Right cardiac atrium (tissue), 5 donors: ENCODE data around the gene ADAMTS8. TPM values are rescaled to one million over a fixed set of nuclear protein-coding genes. Genes with fewer than 3 reads are reported as not detected.

Source experiments
- ATAC-seq, 2 donors: fragments of 200-7000 bp; cut with Tn5 transposase; one replicate each; pipeline versions ENCODE4 v1.8.0 to v1.9.1; 2020; ENCODE audit warnings: moderate library complexity in 2 of 2, mild to moderate bottlenecking in 1 of 2
- DNase-seq, 3 donors: peaks; one replicate each; pipeline ENCODE4 v3.0.0-alpha.2; 2020
- H3K27ac ChIP-seq: one replicate; pipeline ENCODE4 v1.5.1; 2013; ENCODE audit warnings: mild to moderate bottlenecking, low read length, control low read depth, moderate library complexity
- H3K27me3 ChIP-seq: one replicate; pipeline ENCODE4 v1.6.1; 2013; ENCODE audit not compliant: control insufficient read depth, insufficient read depth
- H3K4me1 ChIP-seq: one replicate; pipeline ENCODE4 v1.6.1; 2013; ENCODE audit warnings: low read length; ENCODE audit not compliant: control insufficient read depth, insufficient read depth
- H3K4me3 ChIP-seq: one replicate; pipeline ENCODE4 v1.5.1; 2013; ENCODE audit warnings: low read length, control low read depth
- H3K9me3 ChIP-seq: one replicate; pipeline ENCODE4 v1.6.1; 2013; ENCODE audit warnings: low read length; ENCODE audit not compliant: control insufficient read depth
- WGBS: extraction: QIAGEN DNeasy Blood & Tissue Kit; methylation state at CpG from one replicate; pipeline ENCODE4 v1.1.7; 2013; 5-methylcytosine and 5-hydroxymethylcytosine counted together
- intact Hi-C, 4 donors: fragments of 100-400 bp; cut with DNase I; formaldehyde crosslinking; loops; one replicate each; pipeline versions ENCODE4 v1.11.0 to v1.14.0; 2022 to 2023
- long read RNA-seq, 4 donors: library from polyadenylated mRNA; unstranded; transcript quantifications; one replicate each; pipeline ENCODE4 v2.0.0, GENCODE V29; 2020 to 2021
- polyA plus RNA-seq: library from polyadenylated mRNA; stranded (reverse); fragments of 200-250 nt; gene quantifications from one replicate; pipeline ENCODE4 v1.2.3, GENCODE V29; 2013
- total RNA-seq, 4 donors: library from RNA; stranded (reverse); fragmentation: NEBNext Ultra II Directional; extraction: Animal tissue kit (Norgen Biotek cat#: 25700); gene quantifications; one replicate each; pipeline ENCODE4 v1.2.1, GENCODE V29; 2021
- donor health status: healthy with polysubstance abuse.
- donor health status: DM: no; HTN: yes; CAD: no.
- donor health status: DM: no; HTN: no; CAD: no.
- donor health status: DM: no; HTN: yes; CAD: no; lungs with severe emphysema.
- donor health status: DM: yes; HTN: yes; CAD: no.

ADAMTS8 gene, protein sequence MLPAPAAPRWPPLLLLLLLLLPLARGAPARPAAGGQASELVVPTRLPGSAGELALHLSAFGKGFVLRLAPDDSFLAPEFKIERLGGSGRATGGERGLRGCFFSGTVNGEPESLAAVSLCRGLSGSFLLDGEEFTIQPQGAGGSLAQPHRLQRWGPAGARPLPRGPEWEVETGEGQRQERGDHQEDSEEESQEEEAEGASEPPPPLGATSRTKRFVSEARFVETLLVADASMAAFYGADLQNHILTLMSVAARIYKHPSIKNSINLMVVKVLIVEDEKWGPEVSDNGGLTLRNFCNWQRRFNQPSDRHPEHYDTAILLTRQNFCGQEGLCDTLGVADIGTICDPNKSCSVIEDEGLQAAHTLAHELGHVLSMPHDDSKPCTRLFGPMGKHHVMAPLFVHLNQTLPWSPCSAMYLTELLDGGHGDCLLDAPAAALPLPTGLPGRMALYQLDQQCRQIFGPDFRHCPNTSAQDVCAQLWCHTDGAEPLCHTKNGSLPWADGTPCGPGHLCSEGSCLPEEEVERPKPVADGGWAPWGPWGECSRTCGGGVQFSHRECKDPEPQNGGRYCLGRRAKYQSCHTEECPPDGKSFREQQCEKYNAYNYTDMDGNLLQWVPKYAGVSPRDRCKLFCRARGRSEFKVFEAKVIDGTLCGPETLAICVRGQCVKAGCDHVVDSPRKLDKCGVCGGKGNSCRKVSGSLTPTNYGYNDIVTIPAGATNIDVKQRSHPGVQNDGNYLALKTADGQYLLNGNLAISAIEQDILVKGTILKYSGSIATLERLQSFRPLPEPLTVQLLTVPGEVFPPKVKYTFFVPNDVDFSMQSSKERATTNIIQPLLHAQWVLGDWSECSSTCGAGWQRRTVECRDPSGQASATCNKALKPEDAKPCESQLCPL
- total RNA-seq = 10 to 100 TPM in 1 of 4 donors, 1 to 10 TPM in 1, under 1 TPM in 2; 0.45 to 10.1 (median 0.95) TPM
- polyA plus RNA-seq = 0.88 TPM
- long read RNA-seq, donor 1, full-length matches to known transcripts = 5 of 10 reads
- long read RNA-seq, donor 1, partial matches to known transcripts = 3 of 10 reads
- long read RNA-seq, donor 1, other reads (novel, unspliced or antisense) = 2 of 10 reads
- long read RNA-seq, donor 2, full-length matches to known transcripts = 1 of 1 reads
- long read RNA-seq, donor 2, partial matches to known transcripts = 0 of 1 reads
- long read RNA-seq, donor 2, other reads (novel, unspliced or antisense) = 0 of 1 reads
- long read RNA-seq, donor 3, full-length matches to known transcripts = 14 of 44 reads
- long read RNA-seq, donor 3, partial matches to known transcripts = 18 of 44 reads
- long read RNA-seq, donor 3, other reads (novel, unspliced or antisense) = 12 of 44 reads
- long read RNA-seq, donor 4, partial matches to known transcripts = 1 of 2 reads
- long read RNA-seq, donor 4, other reads (novel, unspliced or antisense) = 1 of 2 reads

DNA sequence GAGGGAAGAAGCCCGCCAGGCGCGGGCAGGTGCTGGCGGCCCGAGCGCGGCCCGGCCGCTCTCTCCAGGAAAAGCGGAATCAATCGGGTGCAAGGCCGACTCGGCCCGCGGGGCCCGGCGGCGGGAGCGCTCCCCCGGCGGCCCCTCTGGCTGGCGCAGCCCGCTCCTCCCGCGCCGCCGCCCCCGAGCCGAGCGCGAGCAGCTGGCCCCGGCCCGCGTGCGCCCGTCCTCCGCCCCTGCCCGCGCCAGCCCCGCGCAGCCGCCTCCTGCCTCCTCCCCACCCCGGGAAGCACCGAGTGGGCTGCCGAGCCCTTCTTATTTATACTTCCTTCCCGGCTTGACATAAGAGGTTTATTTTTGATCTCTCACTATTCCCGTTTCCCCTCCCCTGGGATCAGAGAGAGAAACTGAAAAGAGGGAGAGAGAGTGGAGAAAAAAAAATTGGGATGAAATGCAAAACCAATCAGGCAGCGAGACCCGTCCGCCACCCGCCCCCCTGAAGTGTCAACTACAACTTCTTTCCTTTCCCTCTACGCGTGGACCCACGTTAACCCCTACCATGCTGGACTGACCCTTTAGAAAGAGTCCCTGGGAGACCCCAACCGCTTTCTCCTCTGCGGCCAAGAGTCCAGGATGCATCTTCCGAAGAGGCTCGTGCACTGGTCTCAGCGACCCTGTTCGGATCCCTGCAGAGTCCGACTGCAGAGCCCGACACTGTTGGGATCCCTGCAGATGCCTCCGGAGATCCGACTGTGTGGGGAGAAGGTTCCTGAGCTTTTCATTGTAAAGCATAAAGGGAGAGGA is at the start of gene ADAMTS8:
TSS of gene ADAMTS8 (minus strand) at position 294 of the 804 bp plus-strand sequence. CDS start 323 bp downstream, outside the sequence.
- DNase-seq = peak in 1 of 3 donors; percentile 61

DNA sequence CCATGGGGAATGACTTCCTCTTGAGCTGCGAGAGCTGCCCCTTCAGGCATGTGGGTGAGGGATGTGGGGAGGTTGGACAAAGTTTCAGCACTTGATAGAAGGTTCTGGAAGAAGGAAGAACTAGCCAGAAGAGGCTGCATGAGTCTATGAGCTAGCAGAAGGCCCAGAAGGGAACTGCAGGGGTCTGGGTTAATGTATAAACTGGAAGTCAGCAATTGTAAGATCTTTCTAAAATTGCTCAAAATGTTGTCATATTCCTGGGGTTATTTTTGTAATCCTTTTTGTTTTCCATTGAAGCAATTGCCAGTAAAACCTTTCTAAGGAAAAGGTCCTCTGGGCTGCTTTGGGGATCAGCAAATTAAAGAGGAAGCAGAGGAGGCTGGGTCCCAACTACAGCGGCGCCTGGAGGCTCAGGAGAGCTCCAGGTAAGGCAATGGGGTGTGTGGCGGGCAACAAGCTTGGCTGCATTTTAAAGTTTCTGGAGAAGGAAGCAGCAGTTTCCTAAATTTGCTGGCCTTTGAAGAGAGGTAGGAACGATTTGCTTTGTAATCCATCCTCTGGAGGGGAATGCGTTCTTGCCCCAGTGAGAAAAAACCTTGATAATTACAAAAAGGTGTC is 49.3 kb upstream of the ADAMTS8 start:
- DNase-seq (peak in 1 of 3 donors; percentile 13), ATAC-seq (no peak)
- intact Hi-C loops = no loop called here
- Histone ChIP-seq H3K9me3 (no peaks in the 10 kb centered on the region), H3K4me1 (peaks cover 32% of the 10 kb centered on the region), H3K27ac (peak overlapping the region; percentile 92), H3K4me3 (no peak overlapping the region), H3K27me3 (no peaks in the 10 kb centered on the region)
- 51% methylated on average over 6 of the region's 6 CpGs for WGBS

More for the DNA sequence above, at the start of gene ADAMTS8:
- H3K27me3 ChIP-seq = no peaks in the 10 kb centered on the region
- intact Hi-C loops = loop anchor here (2.0 to 10.0 kb wide), 4 partner anchors 211 to 216 kb away; no protein-coding TSS in a partner anchor
- WGBS = 3% methylated on average over 64 of the region's 64 CpGs
- peak within 1 kb of the TSS; percentile 64 for H3K4me3 ChIP-seq
- peak; percentile 8 to 12 for ATAC-seq
- H3K4me1 ChIP-seq = no peaks in the 10 kb centered on the region
- H3K9me3 ChIP-seq = no peaks in the 10 kb centered on the region
- H3K27ac ChIP-seq = no peak within 1 kb of the TSS

DNA sequence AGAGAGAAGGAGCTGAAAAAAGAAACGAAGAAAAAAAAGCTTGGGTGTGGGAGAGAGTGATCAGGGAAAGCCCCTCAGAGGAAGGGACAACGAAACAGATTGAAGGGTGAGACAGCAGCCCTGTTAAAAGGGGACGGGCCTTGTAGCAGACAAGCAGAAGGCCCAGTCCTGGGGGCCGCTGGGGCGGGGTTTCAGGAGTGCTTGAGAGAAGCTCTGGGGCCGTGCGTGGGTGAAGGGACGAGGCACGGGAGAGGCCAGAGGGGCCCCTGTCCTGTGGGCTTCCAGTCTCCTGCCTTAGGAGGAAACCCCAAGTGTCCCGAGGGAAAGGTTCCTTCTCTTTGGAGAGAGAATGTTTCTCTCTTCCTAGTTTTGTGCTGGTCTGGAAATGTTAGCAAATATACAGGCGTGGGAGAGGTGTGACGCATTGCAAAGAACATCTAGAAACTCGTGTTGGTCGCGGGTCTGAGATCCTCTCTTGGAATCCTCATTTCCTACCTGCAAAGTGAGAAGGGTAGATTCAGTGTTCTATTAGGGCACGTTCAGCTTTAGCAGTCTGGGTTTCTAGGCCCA is 48.6 kb upstream of the ADAMTS8 start:
- intact Hi-C loops = no loop called here
- Histone ChIP-seq H3K4me3 (no peak overlapping the region), H3K9me3 (no peaks in the 10 kb centered on the region), H3K27me3 (no peaks in the 10 kb centered on the region), H3K27ac (peak overlapping the region; percentile 81), H3K4me1 (peaks cover 32% of the 10 kb centered on the region)
- WGBS = 73% methylated on average over 16 of the region's 16 CpGs
- DNase-seq = peak in 2 of 3 donors; percentile 69 to 75
- no peak for ATAC-seq

DNA sequence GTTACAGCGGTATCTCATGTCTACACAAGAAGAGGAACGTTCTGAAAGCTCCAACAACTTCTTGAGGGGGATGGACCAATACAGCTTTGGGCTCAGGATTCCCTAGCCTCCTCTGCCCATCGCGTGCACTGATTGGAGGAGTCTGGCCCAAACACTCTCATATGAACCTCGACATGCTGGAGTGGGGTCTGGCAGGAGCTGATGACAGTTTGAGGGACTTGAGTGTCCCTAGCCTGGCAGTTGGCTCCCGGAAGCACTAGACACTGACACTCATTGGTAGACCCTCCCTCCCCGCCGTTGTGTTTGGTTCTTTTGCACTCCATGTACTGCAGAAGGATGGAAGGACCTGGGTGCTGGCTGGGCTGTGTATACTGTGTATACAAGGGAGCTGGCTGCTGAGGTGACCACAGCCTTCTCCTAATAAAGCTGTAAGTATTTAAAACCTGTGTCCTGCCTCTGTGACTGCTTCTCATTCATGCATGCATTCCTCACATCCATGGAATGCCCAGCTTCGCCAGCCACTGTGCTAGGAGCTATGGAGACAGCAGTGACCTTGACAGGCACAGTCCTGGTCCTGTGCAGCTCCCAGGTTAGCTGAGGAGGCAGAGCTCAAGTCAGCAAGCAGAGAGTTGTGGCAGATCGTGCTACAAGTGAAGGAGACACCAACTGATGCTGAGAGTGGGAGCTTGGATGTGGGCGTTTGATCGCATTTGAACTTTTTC is 48.0 kb upstream of the ADAMTS8 start:
- peak overlapping the region; percentile 81 for H3K27ac ChIP-seq
- peaks cover 32% of the 10 kb centered on the region for H3K4me1 ChIP-seq
- WGBS = 69% methylated on average over 12 of the region's 12 CpGs
- no peak overlapping the region for H3K4me3 ChIP-seq
- ATAC-seq = peak in 1 of 2 donors; percentile 45
- peak in 1 of 3 donors; percentile 69 for DNase-seq
- no peaks in the 10 kb centered on the region for H3K27me3 ChIP-seq
- intact Hi-C loops = no loop called here
- H3K9me3 ChIP-seq = no peaks in the 10 kb centered on the region

DNA sequence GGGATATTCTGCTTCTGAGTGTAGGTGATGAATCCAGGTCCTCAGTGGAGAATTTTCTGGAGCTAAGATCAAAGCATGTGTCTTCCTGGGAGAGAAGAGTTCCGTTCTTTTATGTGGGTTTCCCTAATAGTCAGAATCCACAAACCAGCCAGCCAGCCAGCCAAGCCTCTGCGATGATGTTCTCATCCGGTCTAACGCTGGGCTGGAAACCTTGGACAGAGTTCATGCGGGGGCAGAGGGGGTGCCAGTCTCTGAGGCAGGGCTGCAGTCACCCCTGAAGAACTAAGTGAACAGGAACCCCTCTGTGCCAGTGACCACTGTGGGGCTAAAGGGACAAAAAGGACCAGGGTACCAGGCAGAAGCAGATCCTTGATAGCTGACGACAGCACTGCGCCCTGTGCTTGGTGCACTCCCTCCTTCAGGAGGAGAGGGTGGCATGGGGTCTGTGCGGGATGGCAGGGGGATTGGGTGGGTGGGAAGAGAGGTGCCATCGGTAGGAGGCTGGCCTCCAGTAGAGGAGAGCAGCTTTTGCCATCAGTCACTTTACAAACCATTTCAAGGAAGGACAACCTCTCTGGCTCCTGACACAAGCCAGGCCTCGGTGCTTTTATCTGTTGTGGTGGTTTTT is 47.1 kb upstream of the ADAMTS8 start:
- WGBS = 78% methylated on average over 10 of the region's 10 CpGs
- ATAC-seq (no peak), DNase-seq (peak in 1 of 3 donors; percentile 24)
- peaks cover 29% of the 10 kb centered on the region for H3K4me1 ChIP-seq
- intact Hi-C loops = no loop called here
- H3K9me3 ChIP-seq = no peaks in the 10 kb centered on the region
- peak overlapping the region; percentile 29 for H3K27ac ChIP-seq
- H3K27me3 ChIP-seq = no peaks in the 10 kb centered on the region
- H3K4me3 ChIP-seq = no peak overlapping the region

DNA sequence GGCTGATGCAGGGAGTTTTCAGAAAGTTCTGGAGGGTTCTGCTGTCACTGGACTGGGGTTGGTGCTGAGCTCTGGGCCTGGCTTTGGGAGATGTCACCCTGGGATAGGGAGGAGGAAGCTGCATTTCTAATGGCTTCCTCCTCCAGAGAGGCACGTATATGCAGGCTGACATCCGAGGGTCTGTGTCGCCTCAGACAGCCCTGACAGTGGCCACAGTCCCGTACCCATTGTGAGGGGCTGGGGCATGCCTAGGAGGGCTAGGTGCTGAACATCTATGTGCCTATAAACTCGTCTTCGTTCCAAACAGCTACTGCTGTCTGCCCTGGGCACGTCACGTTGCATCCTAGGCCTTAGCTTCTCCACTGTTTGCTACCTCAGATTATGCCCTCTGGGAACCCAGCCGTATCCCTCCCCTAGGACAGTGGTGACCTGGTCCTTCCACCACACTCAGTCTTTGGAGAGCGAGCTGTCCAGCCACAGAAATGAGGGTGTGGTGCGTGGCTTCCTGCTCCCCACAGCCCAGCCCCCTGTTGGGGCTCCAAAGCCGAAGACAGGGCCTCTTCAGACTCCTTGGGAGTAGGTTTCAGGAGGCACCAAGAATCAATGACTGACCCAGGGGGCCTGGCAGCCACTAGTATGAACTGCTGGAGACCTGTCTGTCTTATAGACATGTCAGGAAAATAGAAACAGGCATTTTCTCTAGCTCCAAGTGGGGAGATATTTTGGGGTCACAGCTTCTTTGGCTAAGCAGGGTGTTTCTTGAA is 46.4 kb upstream of the ADAMTS8 start:
- Histone ChIP-seq H3K9me3 (no peaks in the 10 kb centered on the region), H3K27me3 (no peaks in the 10 kb centered on the region), H3K27ac (no peak overlapping the region), H3K4me1 (peaks cover 23% of the 10 kb centered on the region), H3K4me3 (no peak overlapping the region)
- ATAC-seq (no peak), DNase-seq (peak in 1 of 3 donors; percentile 50)
- WGBS = 87% methylated on average over 12 of the region's 12 CpGs
- intact Hi-C loops = no loop called here

DNA sequence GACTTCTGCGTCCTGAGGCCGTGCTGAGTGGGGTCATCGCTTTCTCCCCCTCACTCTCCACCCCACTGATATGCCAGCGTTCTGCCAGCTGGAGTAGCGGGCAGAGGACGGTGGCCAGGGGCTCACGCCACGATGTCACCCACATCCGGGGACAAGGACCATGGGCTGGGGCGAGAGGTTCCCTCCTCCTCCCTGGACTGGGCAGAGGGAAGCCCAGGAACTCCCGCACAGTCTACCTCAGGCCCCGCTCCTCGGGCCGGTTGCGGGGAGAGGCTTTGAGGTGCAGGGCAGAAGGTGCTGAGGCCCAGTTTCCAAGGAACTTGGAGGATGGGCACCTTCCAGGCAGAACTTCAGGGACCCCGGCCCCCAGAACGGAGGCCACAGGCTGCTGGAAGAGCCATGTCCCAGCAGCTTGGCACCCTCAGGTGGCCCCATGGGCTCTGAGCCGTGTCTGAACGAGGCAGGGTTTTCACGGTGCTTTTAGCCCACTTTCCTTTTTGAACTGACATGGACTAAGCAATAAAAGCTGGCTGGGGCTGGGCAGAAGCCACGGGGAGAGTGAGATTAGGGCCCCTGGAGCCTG is 45.5 kb upstream of the ADAMTS8 start:
- 89% methylated on average over 21 of the region's 21 CpGs for WGBS
- H3K27ac ChIP-seq = no peak overlapping the region

More for the DNA sequence above, 45.5 kb upstream of the ADAMTS8 start:
- ATAC-seq (no peak), DNase-seq (peak in 1 of 3 donors; percentile 57)
- Histone ChIP-seq H3K27me3 (no peaks in the 10 kb centered on the region), H3K4me1 (peaks cover 15% of the 10 kb centered on the region), H3K4me3 (no peak overlapping the region), H3K9me3 (no peaks in the 10 kb centered on the region)
- intact Hi-C loops = no loop called here
